HT1080 (cell line): ENCODE measurements around the gene GPX4. TPM values are rescaled to one million over a fixed set of nuclear protein-coding genes. Genes with fewer than 3 reads are reported as not detected.
A peak's percentile ranks its signal among the peaks of the same experiment; 100 is the strongest.

ENCODE experiments used
- DNase-seq: peaks from one replicate; pipeline ENCODE4 v3.0.0-alpha.2; 2015; ENCODE audit warnings: low read depth
- polyA plus RNA-seq, 2 experiments: library from polyadenylated mRNA; depleted of rRNA; stranded (reverse); fragments of >200 nt; gene quantifications; 2 replicates each; pipeline ENCODE4 v1.2.3, GENCODE V29; 2015
- total RNA-seq: library from RNA; depleted of rRNA; stranded (reverse); fragments of >200 nt; shearing (Covaris generic); gene quantifications from 2 replicates; pipeline ENCODE4 v1.2.3, GENCODE V29; 2014; rRNA removed

The GPX4 gene, protein sequence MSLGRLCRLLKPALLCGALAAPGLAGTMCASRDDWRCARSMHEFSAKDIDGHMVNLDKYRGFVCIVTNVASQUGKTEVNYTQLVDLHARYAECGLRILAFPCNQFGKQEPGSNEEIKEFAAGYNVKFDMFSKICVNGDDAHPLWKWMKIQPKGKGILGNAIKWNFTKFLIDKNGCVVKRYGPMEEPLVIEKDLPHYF
- 221 and 243 TPM in 2 replicates for total RNA-seq
- polyA plus RNA-seq (2015; cell fraction: cytosol; rRNA removed): 355 and 375 TPM in 2 replicates
- 88.1 and 93.0 TPM in 2 replicates for polyA plus RNA-seq (2015; cell fraction: nucleus; rRNA removed)

DNA sequence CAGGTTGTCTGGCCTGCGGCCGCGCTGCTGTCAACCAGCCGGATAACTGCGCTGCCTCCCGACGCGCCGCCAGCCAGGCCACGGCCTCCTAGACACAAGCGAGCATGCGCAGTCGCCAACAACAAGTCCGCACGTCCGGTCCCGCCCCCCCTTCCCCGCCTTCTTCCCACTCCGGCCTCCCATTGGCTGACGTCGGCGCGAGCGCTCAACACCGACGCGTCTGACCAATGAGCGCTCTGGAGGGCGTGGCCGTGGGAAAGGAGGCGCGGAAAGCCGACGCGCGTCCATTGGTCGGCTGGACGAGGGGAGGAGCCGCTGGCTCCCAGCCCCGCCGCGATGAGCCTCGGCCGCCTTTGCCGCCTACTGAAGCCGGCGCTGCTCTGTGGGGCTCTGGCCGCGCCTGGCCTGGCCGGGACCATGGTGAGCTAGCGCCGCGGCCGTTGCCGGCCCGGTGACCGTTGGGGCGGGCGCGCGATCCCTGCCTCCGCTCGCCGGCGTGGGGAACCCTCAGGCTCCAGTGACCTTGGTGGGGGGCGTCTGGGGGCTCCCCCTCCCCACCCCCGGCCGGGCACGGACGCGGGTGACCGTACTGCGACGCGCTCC is at the start of gene GPX4:
Gene GPX4 (plus strand): TSS at position 287 of the 603 bp plus-strand sequence. CDS start 50 bp downstream, at position 337.
- DNase-seq: peak; percentile 98

DNA sequence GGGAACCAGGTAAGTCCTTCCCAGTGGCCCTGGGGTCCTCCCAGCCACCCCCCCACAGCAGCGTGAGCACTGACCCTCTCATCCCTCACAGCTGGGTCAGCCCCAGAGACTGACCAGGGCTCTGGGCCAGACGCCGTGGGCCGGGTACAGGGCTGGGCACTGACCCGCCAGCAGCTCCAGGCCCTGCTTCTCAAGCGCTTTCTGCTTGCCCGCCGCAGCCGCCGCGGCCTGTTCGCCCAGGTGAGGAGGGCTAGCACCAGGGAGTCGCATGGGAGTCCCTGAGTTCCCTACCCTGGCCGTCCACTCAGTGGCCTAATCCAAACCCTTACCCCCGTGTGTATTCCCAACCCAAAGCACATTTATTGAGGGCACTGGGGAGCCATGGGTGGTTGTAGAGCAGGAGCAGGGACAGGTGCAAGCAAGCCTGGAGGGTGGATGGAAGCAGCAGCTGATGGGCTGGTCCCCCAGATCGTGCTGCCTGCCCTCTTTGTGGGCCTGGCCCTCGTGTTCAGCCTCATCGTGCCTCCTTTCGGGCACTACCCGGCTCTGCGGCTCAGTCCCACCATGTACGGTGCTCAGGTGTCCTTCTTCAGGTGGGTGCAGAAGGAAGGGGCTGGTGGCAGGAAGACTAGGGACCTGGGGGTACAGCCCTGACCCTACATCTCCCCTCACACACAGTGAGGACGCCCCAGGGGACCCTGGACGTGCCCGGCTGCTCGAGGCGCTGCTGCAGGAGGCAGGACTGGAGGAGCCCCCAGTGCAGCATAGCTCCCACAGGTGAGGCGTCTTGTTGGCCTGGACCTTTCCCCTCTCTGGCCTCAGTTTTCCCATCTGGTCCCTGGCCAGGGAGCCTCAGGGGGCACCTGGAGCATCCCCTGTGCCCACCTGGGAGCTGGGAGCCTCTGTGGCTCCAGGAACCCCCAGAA is 49.4 kb upstream of the GPX4 start:
- no peak for DNase-seq

DNA sequence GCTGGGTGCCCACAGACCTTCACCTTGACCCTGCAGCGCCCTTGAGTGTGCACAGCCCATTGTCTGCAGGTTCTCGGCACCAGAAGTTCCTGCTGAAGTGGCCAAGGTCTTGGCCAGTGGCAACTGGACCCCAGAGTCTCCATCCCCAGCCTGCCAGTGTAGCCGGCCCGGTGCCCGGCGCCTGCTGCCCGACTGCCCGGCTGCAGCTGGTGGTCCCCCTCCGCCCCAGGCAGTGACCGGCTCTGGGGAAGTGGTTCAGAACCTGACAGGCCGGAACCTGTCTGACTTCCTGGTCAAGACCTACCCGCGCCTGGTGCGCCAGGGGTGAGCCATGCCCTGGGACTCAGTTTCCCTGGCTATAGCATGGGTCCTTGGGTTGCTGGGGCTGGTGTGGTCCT is 48.8 kb upstream of the GPX4 start:
- DNase-seq: no peak

DNA sequence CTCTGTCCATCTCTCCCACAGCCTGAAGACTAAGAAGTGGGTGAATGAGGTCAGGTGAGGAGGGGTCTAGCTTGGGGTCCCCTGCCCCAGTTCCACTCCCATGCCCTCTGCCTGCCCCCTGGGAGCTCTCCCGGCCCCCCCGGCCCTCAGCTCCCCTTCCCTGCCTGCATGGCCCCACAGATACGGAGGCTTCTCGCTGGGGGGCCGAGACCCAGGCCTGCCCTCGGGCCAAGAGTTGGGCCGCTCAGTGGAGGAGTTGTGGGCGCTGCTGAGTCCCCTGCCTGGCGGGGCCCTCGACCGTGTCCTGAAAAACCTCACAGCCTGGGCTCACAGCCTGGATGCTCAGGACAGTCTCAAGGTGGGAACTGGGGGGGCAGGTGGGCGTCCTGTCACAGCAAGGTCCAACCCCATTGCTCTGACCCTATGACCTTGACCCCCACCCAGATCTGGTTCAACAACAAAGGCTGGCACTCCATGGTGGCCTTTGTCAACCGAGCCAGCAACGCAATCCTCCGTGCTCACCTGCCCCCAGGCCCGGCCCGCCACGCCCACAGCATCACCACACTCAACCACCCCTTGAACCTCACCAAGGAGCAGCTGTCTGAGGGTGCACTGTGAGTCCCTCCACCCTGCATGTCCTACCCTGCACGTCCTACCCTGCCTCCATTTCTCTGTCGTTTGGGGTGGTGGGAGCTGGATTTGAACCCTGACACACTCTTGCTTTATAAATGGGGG is 47.7 kb upstream of the GPX4 start:
- DNase-seq: no peak

DNA sequence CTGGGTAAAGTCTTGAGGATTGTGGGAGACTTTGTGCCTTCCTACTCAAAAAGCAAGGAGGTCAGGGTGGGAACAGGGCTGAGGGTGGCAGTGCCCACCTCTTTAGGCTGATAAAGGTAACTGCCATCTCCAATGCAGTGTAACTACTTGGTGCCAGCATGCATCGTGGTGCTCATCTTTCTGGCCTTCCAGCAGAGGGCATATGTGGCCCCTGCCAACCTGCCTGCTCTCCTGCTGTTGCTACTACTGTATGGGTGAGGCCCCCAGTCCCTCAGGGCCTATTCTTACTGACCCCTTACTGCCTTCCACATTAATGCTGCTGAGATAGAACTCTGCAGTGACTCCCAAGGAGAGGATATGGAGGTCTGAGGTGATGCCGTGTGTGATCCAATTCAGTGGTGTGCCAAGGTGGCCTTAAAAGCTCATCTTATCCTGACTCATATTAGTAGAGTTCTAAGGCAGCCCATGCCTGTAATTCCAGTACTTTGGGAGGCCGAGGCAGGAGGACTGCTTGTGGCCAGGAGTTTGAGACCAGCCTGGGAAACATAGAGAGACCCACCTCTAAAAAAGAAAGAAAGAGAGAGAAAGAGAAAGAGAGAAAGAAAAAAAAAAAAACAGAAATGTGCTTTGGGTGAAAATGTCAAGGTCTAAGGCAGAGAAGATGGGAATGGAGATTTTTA is 46.5 kb upstream of the GPX4 start:
- DNase-seq: peak; percentile 43

DNA sequence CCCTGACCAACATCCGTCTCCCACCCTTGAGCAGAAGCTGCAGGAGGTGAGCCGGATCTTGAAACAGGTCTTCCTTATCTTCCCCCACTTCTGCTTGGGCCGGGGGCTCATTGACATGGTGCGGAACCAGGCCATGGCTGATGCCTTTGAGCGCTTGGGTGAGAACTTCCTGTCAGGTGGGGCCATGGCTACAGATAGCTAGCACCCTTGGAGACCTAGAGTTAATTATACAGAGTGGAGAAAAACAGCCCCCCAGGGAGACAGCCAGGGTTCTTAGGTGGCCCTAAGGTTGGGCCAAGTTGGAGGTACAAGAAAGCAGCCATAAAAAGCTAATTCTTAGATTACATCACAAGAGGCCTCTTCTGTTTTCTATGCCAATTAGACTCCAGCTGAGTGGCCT is 45.7 kb upstream of the GPX4 start:
- no peak for DNase-seq

DNA sequence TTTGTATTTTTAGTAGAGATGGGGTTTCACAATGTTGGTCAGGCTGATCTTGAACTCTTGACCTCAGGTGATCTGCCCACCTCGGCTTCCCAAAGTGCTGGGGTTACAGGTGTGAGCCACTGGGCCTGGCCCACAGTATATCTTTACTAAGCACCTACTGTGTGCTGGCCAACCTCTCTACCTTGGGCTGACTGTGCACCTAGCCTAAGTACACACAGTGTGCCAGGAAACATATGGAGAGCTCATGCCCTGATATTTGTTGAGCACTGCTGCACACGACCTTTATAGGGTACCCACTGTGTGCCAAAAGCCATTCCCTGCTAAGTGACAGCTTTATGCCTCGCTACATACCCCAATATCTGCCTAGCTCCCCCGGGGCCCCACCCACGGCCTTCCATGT is 43.1 kb upstream of the GPX4 start:
- DNase-seq: no peak

DNA sequence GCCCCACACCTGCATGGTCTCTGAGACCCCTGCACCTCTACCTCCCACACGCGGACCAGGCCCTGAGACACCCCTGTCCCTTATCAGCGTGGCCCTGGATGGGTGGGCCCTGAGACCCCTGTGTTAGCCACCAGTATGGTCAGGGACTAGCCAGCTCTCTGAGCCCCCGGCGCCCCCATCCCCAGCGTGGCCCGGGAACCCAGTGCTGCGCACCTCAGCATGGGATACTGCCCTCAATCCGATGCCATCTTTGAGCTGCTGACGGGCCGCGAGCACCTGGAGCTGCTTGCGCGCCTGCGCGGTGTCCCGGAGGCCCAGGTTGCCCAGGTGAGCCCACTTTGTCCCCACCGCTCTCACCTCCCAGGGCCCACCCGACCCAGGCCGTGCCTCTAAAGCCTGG is 41.8 kb upstream of the GPX4 start:
- DNase-seq: no peak

DNA sequence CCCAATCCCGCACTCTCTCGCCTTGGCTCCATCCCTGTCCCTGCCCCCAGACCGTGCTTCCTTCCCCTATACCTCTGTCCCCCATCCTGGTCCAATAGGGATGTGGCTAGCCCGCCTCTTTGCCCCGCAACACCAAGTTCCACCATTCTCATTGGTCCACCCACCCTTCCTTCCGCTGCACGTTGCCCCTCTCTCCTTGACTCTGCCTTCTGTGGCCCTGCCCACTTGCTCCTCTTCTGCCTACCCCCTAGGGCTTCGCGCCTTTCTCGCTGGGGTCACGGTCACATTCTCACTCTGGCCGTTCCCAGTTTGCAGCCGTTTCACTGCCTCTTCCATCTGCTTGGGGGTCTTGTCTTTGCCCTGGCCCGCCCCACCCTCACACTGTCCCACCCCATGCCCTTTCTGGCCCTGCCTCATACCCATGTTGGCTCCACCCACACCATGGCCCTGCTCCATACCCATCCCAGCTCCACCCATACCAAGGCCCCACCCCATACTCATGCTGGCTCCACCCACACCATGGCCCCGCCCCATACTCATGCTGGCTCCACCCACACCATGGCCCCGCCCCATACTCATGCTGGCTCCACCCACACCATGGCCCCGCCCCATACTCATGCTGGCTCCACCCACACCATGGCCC is 41.3 kb upstream of the GPX4 start:
- DNase-seq: no peak

DNA sequence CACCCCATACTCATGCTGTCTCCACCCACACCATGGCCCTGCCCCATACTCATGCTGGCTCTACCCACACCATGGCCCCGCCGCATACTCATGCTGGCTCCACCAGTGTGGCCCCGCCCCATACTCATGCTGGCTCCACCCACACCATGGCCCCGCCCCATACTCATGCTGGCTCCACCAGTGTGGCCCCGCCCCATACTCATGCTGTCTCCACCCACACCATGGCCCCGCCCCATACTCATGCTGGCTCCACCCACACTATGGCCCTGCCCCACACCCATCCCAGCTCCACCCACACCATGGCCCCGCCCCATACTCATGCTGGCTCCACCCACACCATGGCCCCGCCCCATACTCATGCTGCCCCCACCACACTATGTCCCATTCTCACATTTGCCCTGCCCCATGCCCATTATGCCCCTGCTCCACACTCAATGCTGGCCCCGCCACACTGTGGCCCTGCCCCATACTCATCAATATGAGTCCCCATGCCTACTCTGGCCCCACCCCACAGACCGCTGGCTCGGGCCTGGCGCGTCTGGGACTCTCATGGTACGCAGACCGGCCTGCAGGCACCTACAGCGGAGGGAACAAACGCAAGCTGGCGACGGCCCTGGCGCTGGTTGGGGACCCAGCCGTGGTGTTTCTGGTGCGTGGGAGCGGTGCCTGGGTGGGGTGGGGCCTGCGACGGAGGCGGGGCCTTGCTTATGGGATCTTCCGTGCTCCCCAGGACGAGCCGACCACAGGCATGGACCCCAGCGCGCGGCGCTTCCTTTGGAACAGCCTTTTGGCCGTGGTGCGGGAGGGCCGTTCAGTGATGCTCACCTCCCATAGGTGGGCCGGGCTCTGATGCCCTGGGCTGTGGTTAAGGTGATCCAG is 40.5 kb upstream of the GPX4 start:
- DNase-seq: no peak

DNA sequence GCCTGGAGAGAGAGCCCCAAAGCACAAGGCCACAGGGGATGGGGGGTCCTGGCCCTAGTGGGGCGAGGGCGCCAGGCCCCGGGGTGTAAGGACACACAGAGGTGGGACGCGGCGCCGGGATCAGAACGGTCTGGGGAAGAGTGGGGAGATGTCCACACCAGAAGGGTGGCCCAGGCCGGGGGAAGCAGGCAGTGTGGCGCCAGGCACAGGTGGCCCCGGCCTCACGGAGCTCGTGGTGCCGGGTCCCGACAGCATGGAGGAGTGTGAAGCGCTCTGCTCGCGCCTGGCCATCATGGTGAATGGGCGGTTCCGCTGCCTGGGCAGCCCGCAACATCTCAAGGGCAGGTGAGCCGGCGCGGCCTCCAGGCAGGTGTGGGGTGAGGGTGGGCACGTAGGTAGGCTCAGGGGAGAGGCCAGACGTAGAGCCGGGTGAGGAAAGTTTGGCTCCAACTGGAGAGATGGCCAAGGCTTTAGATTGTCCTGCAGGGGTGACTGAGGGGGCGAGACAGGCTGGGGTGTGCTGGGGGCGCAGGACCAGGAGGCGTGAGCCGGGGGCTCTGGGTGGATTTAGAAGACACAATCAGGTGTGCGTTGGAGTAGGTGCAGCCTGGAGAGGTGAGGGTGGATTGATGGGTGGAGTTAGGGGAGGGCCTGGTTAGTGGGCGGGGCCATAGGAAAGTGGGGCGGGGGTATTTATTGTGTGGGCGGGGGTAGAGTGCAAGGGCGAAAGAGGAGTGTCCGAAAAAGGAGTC is 39.7 kb upstream of the GPX4 start:
- no peak for DNase-seq

DNA sequence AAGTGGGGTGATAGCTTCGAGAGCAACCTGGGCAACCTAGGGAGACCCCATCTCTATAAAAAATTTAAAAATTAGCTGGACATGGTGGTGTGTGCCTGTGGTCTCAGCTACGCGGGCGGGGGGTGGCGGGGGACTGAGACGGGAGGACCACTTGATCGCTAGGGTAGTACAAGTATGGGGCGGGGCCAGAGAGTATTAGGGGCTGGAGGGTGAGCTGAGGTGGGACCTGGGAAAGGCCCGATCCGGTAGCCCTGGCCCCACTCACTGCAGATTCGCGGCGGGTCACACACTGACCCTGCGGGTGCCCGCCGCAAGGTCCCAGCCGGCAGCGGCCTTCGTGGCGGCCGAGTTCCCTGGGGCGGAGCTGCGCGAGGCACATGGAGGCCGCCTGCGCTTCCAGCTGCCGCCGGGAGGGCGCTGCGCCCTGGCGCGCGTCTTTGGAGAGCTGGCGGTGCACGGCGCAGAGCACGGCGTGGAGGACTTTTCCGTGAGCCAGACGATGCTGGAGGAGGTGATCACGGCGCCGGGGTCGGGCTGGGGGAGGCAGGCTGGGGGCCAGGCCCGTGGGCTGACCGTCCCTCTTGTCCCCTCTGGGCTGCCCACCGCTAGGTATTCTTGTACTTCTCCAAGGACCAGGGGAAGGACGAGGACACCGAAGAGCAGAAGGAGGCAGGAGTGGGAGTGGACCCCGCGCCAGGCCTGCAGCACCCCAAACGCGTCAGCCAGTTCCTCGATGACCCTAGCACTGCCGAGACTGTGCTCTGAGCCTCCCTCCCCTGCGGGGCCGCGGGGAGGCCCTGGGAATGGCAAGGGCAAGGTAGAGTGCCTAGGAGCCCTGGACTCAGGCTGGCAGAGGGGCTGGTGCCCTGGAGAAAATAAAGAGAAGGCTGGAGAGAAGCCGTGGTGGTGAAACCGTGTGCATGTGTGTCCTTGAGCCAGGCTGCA is 38.9 kb upstream of the GPX4 start:
- no peak for DNase-seq

DNA sequence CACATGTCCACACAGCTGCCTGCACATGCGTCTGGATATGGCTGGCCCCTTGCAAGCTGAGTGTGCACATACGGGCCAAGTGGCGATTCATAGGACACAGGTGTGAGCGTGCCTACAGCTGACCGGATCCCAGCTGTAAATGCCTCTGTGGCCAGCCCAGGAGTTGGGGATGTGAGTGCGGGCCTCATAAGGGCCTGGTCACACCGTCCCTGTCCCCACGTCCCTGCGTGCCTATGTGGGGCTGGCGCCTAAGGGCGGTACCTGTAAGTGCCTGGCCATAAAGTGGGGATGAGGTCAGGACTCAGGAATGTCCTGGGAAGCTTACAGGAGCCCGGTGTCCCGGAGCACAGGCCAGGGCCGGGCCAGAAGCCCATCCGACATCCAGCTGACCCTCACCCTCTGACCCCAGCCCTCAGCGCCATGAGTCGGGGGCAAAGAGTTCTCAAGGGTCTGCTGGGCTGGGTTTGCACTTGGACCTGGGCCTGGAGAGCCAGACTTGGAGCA is 38.1 kb upstream of the GPX4 start:
- peak; percentile 27 for DNase-seq

DNA sequence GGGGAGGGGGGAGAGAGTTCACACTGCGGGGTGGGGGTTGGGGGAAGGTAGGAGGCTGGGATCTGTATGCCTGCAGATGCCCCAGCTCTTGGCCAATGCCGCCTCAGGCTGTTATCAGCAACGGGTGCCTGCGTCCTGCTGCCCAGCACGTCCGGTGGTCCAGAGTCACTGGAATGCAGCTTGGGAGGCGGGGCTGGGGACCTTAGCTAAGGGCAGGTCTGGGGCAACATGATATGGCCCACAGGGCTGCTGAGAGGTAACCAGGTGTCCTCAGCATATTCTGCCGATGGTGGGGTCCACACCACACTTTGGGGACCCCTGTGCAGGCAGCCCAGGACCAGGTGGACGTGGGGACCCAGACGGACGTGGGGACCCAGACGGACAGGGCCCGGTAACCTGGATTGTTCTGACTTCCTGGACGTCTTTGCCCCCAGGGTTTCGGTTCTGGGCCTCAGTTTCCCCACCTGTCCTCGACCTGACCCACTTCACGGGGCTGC is 37.5 kb upstream of the GPX4 start:
- DNase-seq: no peak

DNA sequence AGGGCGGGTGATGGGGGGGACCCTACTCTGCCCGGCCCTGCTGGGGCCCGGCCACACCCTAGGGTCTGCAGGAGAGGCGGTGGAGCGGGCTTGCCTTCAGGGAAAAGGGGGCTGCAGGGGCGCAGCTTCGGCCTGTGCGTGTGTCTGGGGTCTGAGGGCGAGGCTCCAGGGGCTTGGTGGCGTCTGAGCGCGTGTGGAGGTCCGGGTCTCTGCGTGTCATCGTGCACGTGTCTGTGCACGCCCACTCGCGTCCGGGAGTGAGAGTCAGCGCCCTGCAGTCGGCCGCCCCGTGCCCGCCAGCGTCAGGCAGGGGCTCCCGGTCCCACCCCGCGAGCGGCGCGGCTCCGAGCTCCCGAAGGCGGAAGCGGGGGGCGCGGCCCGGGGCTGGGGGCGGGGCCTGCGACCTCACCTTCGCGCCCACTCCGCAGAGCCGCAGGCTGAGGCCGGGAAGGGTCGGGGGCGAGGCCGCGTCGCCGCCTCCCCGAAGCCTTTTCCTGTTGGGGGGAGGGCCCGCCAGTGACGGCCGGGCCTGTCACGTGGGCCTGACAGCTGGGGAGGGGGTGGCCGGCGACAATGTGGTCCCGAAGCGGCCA is 37.0 kb upstream of the GPX4 start, which contains the start of gene ARHGAP45:
Gene ARHGAP45 (plus strand): TSS at position 420 of the 593 bp plus-strand sequence. CDS start 239 bp downstream, outside the sequence.
- no peak for DNase-seq

DNA sequence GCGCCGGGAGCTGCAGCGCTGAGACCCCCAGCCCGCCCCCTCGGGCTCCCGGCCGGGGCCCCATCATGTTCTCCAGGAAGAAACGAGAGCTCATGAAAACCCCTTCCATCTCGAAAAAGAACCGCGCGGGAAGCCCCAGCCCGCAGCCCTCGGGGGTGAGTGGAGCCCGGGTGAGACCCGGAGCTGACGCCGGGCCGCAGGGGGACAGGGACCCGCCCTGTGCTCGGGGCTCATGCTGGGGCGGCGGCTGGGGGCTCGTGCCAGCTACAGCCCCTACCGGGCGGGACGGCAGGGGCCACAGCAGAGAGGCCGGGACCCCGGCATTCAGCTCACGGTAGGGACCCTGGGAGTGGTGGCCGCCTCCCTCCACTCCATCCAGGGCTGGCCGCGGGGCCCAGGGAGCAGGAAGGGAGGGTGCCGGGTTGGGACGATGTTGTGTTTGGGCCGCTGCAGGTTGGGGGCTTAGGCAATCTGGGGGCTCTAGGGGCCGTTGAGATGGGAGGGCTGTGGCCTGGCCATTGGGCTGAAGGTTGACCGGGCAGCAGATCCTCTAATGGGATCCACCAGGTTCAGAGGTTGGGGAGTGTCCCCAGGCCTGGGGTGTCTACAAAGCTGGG is 36.3 kb upstream of the GPX4 start:
- DNase-seq: no peak
